Measurements from ENCODE around the gene ALK.

ALK gene

GRCh38 chr2:29477186-29477585 is 444.2 kb downstream of the ALK start:
- H3K4me3 ChIP-seq (ENCODE audit: low read depth, low read length) = no peak overlapping the region
- no peak overlapping the region for H3K27ac ChIP-seq (ENCODE audit: extremely low read depth, low read depth, low read length)
- ChIA-PET CTCF (interaction anchor here (1.2 kb wide), 1 partner anchor 10 kb away, joined by 4 read pairs; no protein-coding TSS in a partner anchor), POLR2A (no interaction called here)
- H3K4me1 ChIP-seq (ENCODE audit: control insufficient read depth, insufficient read depth, low read length) = no peaks in the 10 kb centered on the region
- H3K9me3 ChIP-seq (ENCODE audit: control insufficient read depth, insufficient read depth, low read depth, low read length) = no peaks in the 10 kb centered on the region
- H3K36me3 ChIP-seq (ENCODE audit: control insufficient read depth in 2 of 2, insufficient read depth in 1 of 2, low read length in 2 of 2) = no peaks in the 10 kb centered on the region
- TF ChIP-seq KLF8 (tag by site-specific recombination; IDR thresholded peaks at IDR 0.05) (no peak), ZNF24 (tag by site-specific recombination; IDR thresholded peaks at IDR 0.05) (no peak), ZNF48 (tag by site-specific recombination; IDR thresholded peaks at IDR 0.05) (no peak), PRDM1 (tag by site-specific recombination; IDR thresholded peaks at IDR 0.05) (no peak), ZBTB17 (tag by site-specific recombination; IDR thresholded peaks at IDR 0.05) (no peak), GFI1B (tag by site-specific recombination; IDR thresholded peaks at IDR 0.05) (no peak), ZBTB49 (tag by site-specific recombination; IDR thresholded peaks at IDR 0.05; ENCODE audit: low read depth) (no peak), KLF7 (tag by site-specific recombination; IDR thresholded peaks at IDR 0.05; ENCODE audit: borderline replicate concordance) (no peak), ZNF629 (tag by site-specific recombination; IDR thresholded peaks at IDR 0.05) (no peak), ZNF132 (tag by site-specific recombination; IDR thresholded peaks at IDR 0.05; ENCODE audit: borderline replicate concordance) (no peak), ZNF580 (tag by site-specific recombination; IDR thresholded peaks at IDR 0.05) (no peak), ZNF202 (tag by site-specific recombination; IDR thresholded peaks at IDR 0.05; ENCODE audit: borderline replicate concordance) (no peak), ZNF280D (tag by site-specific recombination; IDR thresholded peaks at IDR 0.05) (no peak), ZNF513 (tag by site-specific recombination; IDR thresholded peaks at IDR 0.05) (no peak), ZBTB8A (tag by site-specific recombination; IDR thresholded peaks at IDR 0.05) (no peak), TSHZ1 (tag by site-specific recombination; IDR thresholded peaks at IDR 0.05; ENCODE audit: borderline replicate concordance) (no peak), ZBTB20 (tag by site-specific recombination; IDR thresholded peaks at IDR 0.05) (no peak)

Data from HEK293 (cell line).